OCI-LY1 (cell line): ENCODE results near the gene ZNF827.

Experiments
- CTCF ChIP-seq: fragments of 200-600 bp; sonication (generic), shearing (Covaris generic); IDR thresholded peaks from 2 replicates; pipeline ENCODE4 v1.5.1; 2017; ENCODE audit warnings: mild to moderate bottlenecking, antibody characterized with exemption, low read length, moderate library complexity, mixed read lengths
- EZH2 ChIP-seq: fragments of 200-600 bp; sonication (generic), shearing (Covaris generic); IDR thresholded peaks from 2 replicates; pipeline ENCODE4 v1.8.0; 2017; ENCODE audit warnings: borderline replicate concordance, mixed run types, mild to moderate bottlenecking, antibody characterized with exemption, low read length, moderate library complexity, mixed read lengths

- TF ChIP-seq CTCF (no peak), EZH2 (no peak)
Measured at GRCh38 chr4:145840801-145841200, 97.8 kb downstream of the ZNF827 start.
